Upper lobe of left lung (tissue), 6 donors: Measurements from ENCODE around the gene MXI1. TPM values are rescaled to one million over a fixed set of nuclear protein-coding genes. Genes with fewer than 3 reads are reported as not detected.
A peak's percentile ranks its signal among the peaks of the same experiment; 100 is the strongest.
"Not testable (repeated sequence)": the region's sequence is repeated elsewhere in the genome, so short reads cannot be mapped to it uniquely, and the experiment has no call there.

Experiments
- ATAC-seq, 2 donors: fragments of 200-7000 bp; cut with Tn5 transposase; one replicate each; pipeline ENCODE4 v1.9.1; 2022; ENCODE audit warnings: mild to moderate bottlenecking in 2 of 2, moderate library complexity in 2 of 2; ENCODE audit not compliant: low FRiP score in 2 of 2
- DNase-seq, 2 donors: peaks; one replicate each; pipeline ENCODE4 v3.0.0-alpha.2; 2019 to 2020
- H3K27ac ChIP-seq, 4 donors: fragments of 200-600 bp; sonication (generic); one replicate each; pipeline ENCODE4 v1.5.1; 2016 to 2019
- H3K27me3 ChIP-seq, 4 donors: fragments of 200-600 bp; sonication (generic); one replicate each; pipeline ENCODE4 v1.5.1; 2017 to 2019
- H3K36me3 ChIP-seq, 4 donors: fragments of 200-600 bp; sonication (generic); one replicate each; pipeline ENCODE4 v1.5.1; 2016 to 2019
- H3K4me1 ChIP-seq, 4 donors: fragments of 200-600 bp; sonication (generic); one replicate each; pipeline ENCODE4 v1.5.1; 2018 to 2019
- H3K4me3 ChIP-seq, 4 donors: fragments of 200-600 bp; sonication (generic); one replicate each; pipeline ENCODE4 v1.5.1; 2017 to 2019; ENCODE audit warnings: mild to moderate bottlenecking in 2 of 4, moderate library complexity in 1 of 4
- H3K9me3 ChIP-seq, 4 donors: fragments of 200-600 bp; sonication (generic); one replicate each; pipeline ENCODE4 v1.5.1; 2018 to 2019
- EP300 ChIP-seq, 4 donors: sonication (generic); formaldehyde crosslinking; IDR thresholded peaks; one replicate each; pipeline ENCODE4 v1.5.1; 2017; ENCODE audit warnings: antibody characterized with exemption in 4 of 4, control low read depth in 2 of 4
- POLR2A ChIP-seq, 4 donors: fragments of 450-650 bp; IDR thresholded peaks; one replicate each; pipeline ENCODE4 v1.5.1; 2016 to 2017; ENCODE audit warnings: antibody characterized with exemption in 4 of 4, mild to moderate bottlenecking in 2 of 4
- POLR2AphosphoS5 ChIP-seq, 2 donors: sonication (generic); formaldehyde crosslinking; IDR thresholded peaks; one replicate each; pipeline ENCODE4 v1.5.1; 2017; ENCODE audit warnings: antibody characterized with exemption in 2 of 2
- WGBS, 2 donors: methylation state at CpG; one replicate each; pipeline ENCODE4 v1.1.5; 2017 to 2018; 5-methylcytosine and 5-hydroxymethylcytosine counted together
- total RNA-seq, 6 donors: library from RNA; depleted of rRNA in 4 of 6; stranded (reverse); fragments of >200 nt in 4 of 6; gene quantifications; one replicate each; pipeline versions ENCODE4 v1.1.0 to v1.2.1, GENCODE V29; 2016 to 2021
- TF ChIP-seq, protein P1 (sequence below), 6 experiments: fragments of 450-650 bp in 4 of 6; fragments of 200-600 bp in 2 of 6; sonication (generic) in 2 of 6; IDR thresholded peaks; one replicate each; pipeline ENCODE4 v1.5.1; 2016 to 2019; ENCODE audit warnings: antibody characterized with exemption in 6 of 6
- donor health status: DM: no; HTN: no; CAD: no; lungs with moderate emphysema.
- donor health status: DM: no; HTN: yes; CAD: no; lungs with severe emphysema.

MXI1 gene
- total RNA-seq, 6 donors from 2014 or later = 27.7 to 90.1 (median 45.2) TPM

DNA sequence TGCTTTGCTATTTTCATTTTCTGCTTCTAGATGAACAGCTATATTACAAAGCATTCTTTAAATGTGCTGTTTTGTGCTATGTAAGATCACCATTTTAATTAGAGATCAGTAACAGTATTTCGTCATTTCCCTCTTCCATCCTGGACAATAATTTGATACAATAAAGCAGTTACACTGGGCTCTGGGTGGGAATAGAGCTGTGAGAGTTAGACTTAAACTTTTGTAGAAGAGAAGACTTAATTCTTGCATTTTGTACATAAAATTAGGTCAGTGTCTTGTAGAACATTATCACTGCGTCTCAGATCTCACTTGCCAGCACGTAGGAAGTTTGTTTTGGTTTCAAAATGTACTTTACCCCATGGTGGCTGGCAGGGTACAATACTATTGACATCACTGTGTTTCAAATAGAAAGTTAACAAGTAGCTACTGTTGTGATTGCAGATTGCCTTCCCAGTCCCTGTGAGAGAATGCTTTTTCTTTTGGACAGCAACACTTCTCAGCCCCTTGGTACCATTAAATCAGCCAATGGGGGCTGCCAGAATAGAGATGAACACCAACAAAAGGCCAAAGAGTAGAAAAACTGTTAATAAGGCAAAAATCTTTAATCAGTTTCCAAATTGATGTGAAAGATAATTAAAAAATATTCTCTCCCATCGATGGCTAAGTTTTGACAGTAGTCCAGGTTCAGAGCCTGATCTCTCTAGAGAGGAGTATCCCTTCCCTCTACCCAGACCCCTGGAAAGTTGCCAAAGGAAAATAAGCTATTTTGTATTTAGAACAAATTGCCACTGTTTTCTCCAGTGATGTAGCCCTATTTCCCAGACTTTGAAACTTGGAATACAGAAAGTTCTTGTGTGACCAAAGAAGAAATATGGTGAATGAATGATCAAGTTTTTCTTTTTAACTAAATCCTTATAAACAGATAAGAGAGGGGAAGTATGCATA, 62.2 kb downstream of the MXI1 start:
- DNase-seq (no peak), ATAC-seq (peak; percentile 62 to 64)
- TF ChIP-seq POLR2A (IDR thresholded peaks at IDR 0.05) (no peak), EP300 (IDR thresholded peaks at IDR 0.05) (no peak), POLR2AphosphoS5 (IDR thresholded peaks at IDR 0.05) (no peak)
- TF ChIP-seq, protein P1, sequence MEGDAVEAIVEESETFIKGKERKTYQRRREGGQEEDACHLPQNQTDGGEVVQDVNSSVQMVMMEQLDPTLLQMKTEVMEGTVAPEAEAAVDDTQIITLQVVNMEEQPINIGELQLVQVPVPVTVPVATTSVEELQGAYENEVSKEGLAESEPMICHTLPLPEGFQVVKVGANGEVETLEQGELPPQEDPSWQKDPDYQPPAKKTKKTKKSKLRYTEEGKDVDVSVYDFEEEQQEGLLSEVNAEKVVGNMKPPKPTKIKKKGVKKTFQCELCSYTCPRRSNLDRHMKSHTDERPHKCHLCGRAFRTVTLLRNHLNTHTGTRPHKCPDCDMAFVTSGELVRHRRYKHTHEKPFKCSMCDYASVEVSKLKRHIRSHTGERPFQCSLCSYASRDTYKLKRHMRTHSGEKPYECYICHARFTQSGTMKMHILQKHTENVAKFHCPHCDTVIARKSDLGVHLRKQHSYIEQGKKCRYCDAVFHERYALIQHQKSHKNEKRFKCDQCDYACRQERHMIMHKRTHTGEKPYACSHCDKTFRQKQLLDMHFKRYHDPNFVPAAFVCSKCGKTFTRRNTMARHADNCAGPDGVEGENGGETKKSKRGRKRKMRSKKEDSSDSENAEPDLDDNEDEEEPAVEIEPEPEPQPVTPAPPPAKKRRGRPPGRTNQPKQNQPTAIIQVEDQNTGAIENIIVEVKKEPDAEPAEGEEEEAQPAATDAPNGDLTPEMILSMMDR (IDR thresholded peaks at IDR 0.05) = no peak
- Histone ChIP-seq H3K9me3 (no peaks in the 10 kb centered on the region), H3K27me3 (no peaks in the 10 kb centered on the region), H3K4me3 (peak overlapping the region in 3 of 4 donors; percentile 21 to 41 (median 29)), H3K36me3 (no peaks in the 10 kb centered on the region), H3K4me1 (peaks cover 19 to 37% (median 35%) of the 10 kb centered on the region in 4 donors), H3K27ac (peak overlapping the region; percentile 34 to 75 (median 56))
- 26 to 30% methylated on average over 4 of the region's 4 CpGs for WGBS, 2 donors

- ATAC-seq, H3K36me3 ChIP-seq, DNase-seq, H3K27me3 ChIP-seq, H3K9me3 ChIP-seq, H3K4me3 ChIP-seq: not testable (repeated sequence)
- Histone ChIP-seq H3K27ac (peak overlapping the region in 1 of 4 donors; percentile 36), H3K4me1 (peaks cover 19 to 36% (median 35%) of the 10 kb centered on the region in 4 donors)
- 80 to 92% methylated on average over 15 of the region's 15 CpGs for WGBS, 2 donors
These were observed 65.6 kb downstream of the MXI1 start for GRCh38 chr10:110272995-110273394.

DNA sequence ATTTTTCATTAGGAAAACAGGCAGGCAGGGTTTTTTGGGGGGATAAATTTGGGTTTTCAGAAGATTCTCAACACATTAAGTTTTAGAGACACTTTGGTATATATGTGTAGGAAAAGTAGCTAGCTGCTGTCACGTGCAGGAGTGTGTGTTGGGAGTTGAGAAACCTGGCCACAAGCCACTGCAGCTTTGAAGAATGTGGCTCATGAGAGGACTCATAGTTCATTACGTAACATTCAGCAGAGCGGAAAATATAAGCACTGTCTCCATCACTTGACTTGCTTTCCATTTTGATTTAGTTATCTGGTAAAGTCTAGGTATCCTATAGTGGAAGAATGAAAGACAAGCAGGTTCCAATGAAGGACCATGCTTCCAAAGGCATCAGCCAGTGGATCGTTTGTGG, 66.1 kb downstream of the MXI1 start:
- H3K4me1 ChIP-seq = peaks cover 19 to 33% (median 30%) of the 10 kb centered on the region in 4 donors
- H3K27me3 ChIP-seq = no peaks in the 10 kb centered on the region
- 42 to 54% methylated on average over 4 of the region's 4 CpGs for WGBS, 2 donors
- no peaks in the 10 kb centered on the region for H3K9me3 ChIP-seq
- no peaks in the 10 kb centered on the region for H3K36me3 ChIP-seq
- ATAC-seq (peak; percentile 68 to 69), DNase-seq (peak in 1 of 2 donors; percentile 92)
- TF ChIP-seq, protein P1 (IDR thresholded peaks at IDR 0.05) = no peak
- peak in 1 of 2 donors; percentile 55 for TF ChIP-seq POLR2AphosphoS5 (IDR thresholded peaks at IDR 0.05)
- peak in 1 of 4 donors; percentile 52 for TF ChIP-seq EP300 (IDR thresholded peaks at IDR 0.05)
- TF ChIP-seq POLR2A (IDR thresholded peaks at IDR 0.05) = no peak
- peak overlapping the region in 1 of 4 donors; percentile 36 for H3K27ac ChIP-seq
- no peak overlapping the region for H3K4me3 ChIP-seq

DNA sequence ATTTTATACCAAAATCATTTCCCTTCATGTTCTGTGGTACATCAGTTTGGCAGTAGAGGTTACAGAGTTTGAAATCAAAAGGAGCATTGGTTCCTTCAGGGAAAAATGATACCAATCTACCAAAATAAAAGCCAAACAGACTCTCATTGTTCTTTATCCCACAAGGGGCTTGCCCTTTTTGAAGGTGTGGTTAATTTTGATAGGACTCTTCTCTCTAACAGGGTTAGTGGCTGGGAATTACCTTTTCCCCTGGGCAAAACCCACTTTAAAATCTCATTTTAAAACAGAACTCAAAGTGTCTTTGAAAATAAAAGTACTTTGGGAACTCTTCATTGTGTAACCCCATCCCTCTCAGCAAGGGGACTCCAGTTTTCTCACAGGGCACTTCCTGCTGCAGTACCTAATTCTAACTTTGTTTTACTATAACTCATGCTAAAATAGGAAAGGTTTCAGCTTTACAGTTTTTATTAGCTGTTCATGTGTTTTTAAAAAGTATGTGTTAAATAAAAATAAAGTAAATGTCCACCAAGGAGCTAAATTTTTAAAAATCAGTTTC, 66.7 kb downstream of the MXI1 start:
- Histone ChIP-seq H3K9me3 (no peaks in the 10 kb centered on the region), H3K27me3 (no peaks in the 10 kb centered on the region), H3K27ac (peak overlapping the region in 1 of 4 donors; percentile 9), H3K4me3 (no peak overlapping the region), H3K4me1 (peaks cover 14 to 31% (median 27%) of the 10 kb centered on the region in 4 donors), H3K36me3 (no peaks in the 10 kb centered on the region)
- DNase-seq = no peak
- no peak for ATAC-seq
- TF ChIP-seq POLR2AphosphoS5 (IDR thresholded peaks at IDR 0.05) (no peak), EP300 (IDR thresholded peaks at IDR 0.05) (no peak), POLR2A (IDR thresholded peaks at IDR 0.05) (no peak)
- TF ChIP-seq, protein P1 (IDR thresholded peaks at IDR 0.05) = no peak

- Histone ChIP-seq H3K4me3 (no peak overlapping the region), H3K27me3 (no peaks in the 10 kb centered on the region), H3K36me3 (peaks cover 0 to under 1% (median 0%) of the 10 kb centered on the region in 4 donors), H3K4me1 (peaks cover 13 to 27% (median 26%) of the 10 kb centered on the region in 4 donors), H3K9me3 (no peaks in the 10 kb centered on the region), H3K27ac (peak overlapping the region in 1 of 4 donors; percentile 9)
- TF ChIP-seq POLR2A (IDR thresholded peaks at IDR 0.05) (no peak), POLR2AphosphoS5 (IDR thresholded peaks at IDR 0.05) (no peak), EP300 (IDR thresholded peaks at IDR 0.05) (no peak)
- TF ChIP-seq, protein P1 (IDR thresholded peaks at IDR 0.05) = no peak
- ATAC-seq (no peak), DNase-seq (no peak)
- 93 to 95% methylated on average over 6 of the region's 6 CpGs for WGBS, 2 donors
These were observed 67.2 kb downstream of the MXI1 start for GRCh38 chr10:110274647-110275046.
